GM23338 (cell line): ENCODE data around the gene CEACAM16. TPM values are rescaled to one million over a fixed set of nuclear protein-coding genes. Genes with fewer than 3 reads are reported as not detected.

Experiments used
- ATAC-seq: fragments of 200-7000 bp; cut with Tn5 transposase; 3 replicates; pipeline ENCODE4 v1.9.1; 2020
- DNase-seq: peaks from one replicate; pipeline ENCODE4 v3.0.0-alpha.2; 2015; ENCODE audit warnings: low spot score
- H2AFZ ChIP-seq: fragments of 200-600 bp; sonication (generic); 2 replicates; pipeline ENCODE4 v1.8.0; 2016; ENCODE audit warnings: antibody characterized with exemption, mild to moderate bottlenecking, moderate library complexity
- H3F3A ChIP-seq: fragments of 200-600 bp; sonication (generic); replicated peaks from 2 replicates; pipeline ENCODE4 v1.8.0; 2017; ENCODE audit warnings: antibody characterized with exemption, mixed run types, low read depth
- H3K27ac ChIP-seq: fragments of 200-600 bp; sonication (generic); 2 replicates; pipeline ENCODE4 v1.6.1; 2016; ENCODE audit warnings: low read depth
- H3K27me3 ChIP-seq: fragments of 200-600 bp; sonication (generic); 2 replicates; pipeline ENCODE4 v1.8.0; 2016; ENCODE audit warnings: mild to moderate bottlenecking, mixed run types, moderate library complexity; ENCODE audit not compliant: insufficient read depth
- H3K36me3 ChIP-seq: fragments of 200-600 bp; sonication (generic); 2 replicates; pipeline ENCODE4 v1.8.0; 2016; ENCODE audit warnings: mild to moderate bottlenecking; ENCODE audit not compliant: insufficient read depth
- H3K4me1 ChIP-seq: fragments of 200-600 bp; sonication (generic); 2 replicates; pipeline ENCODE4 v1.8.0; 2016; ENCODE audit warnings: mild to moderate bottlenecking, moderate library complexity; ENCODE audit not compliant: insufficient read depth
- H3K4me2 ChIP-seq: fragments of 200-600 bp; sonication (generic); 2 replicates; pipeline ENCODE4 v1.7.1; 2017; ENCODE audit warnings: mixed run types
- H3K4me3 ChIP-seq: fragments of 200-600 bp; sonication (generic); 2 replicates; pipeline ENCODE4 v1.6.1; 2016; ENCODE audit warnings: mixed run types
- H3K79me2 ChIP-seq: fragments of 200-600 bp; sonication (generic); replicated peaks from 2 replicates; pipeline ENCODE4 v1.8.0; 2017; ENCODE audit warnings: mild to moderate bottlenecking; ENCODE audit not compliant: insufficient read depth
- H3K9me2 ChIP-seq: fragments of 200-600 bp; sonication (generic); 2 replicates; pipeline ENCODE4 v1.8.0; 2017; ENCODE audit not compliant: insufficient read depth
- H4K20me1 ChIP-seq: fragments of 200-600 bp; sonication (generic); replicated peaks from 2 replicates; pipeline ENCODE4 v1.8.0; 2017; ENCODE audit warnings: mild to moderate bottlenecking; ENCODE audit not compliant: insufficient read depth
- H3K27ac Mint-ChIP-seq: 2 replicates; pipeline ENCODE4 v1.8.0; 2020; ENCODE audit warnings: inconsistent platforms, mild to moderate bottlenecking, moderate library complexity, mixed read lengths
- H3K27me3 Mint-ChIP-seq: 3 replicates; pipeline ENCODE4 v1.8.0; 2022; ENCODE audit warnings: low read depth, mild to moderate bottlenecking, moderate library complexity, mixed read lengths, inconsistent platforms; ENCODE audit not compliant: insufficient read depth, poor library complexity
- H3K36me3 Mint-ChIP-seq: 3 replicates; pipeline ENCODE4 v1.8.0; 2021; ENCODE audit warnings: low read depth, mild to moderate bottlenecking, inconsistent platforms, moderate library complexity, mixed read lengths
- H3K4me1 Mint-ChIP-seq: 3 replicates; pipeline ENCODE4 v1.8.0; 2020; ENCODE audit warnings: mild to moderate bottlenecking, inconsistent platforms, mixed read lengths
- H3K4me3 Mint-ChIP-seq: 3 replicates; pipeline ENCODE4 v1.8.0; 2021; ENCODE audit warnings: moderate library complexity, mild to moderate bottlenecking, inconsistent platforms, mixed read lengths
- H3K9me3 Mint-ChIP-seq: 3 replicates; pipeline ENCODE4 v1.8.0; 2020; ENCODE audit warnings: moderate library complexity, mild to moderate bottlenecking, inconsistent platforms, mixed read lengths
- CREB1 ChIP-seq: fragments of 250-450 bp; sonication (Bioruptor Pico); IDR thresholded peaks from 2 replicates; pipeline ENCODE4 v1.5.0; 2020; ENCODE audit warnings: low read depth, mild to moderate bottlenecking, moderate library complexity
- CTCF ChIP-seq, 2 experiments: fragments of 200-600 bp in 1 of 2; sonication (generic) in 1 of 2; conservative IDR thresholded peaks; 2 replicates each; pipeline versions ENCODE4 v1.5.1 to v1.6.1; 2016 to 2017; ENCODE audit warnings: antibody characterized with exemption in 2 of 2, low read depth in 2 of 2, mild to moderate bottlenecking in 2 of 2, moderate library complexity in 1 of 2
- EZH2 ChIP-seq: fragments of 200-600 bp; sonication (generic); IDR thresholded peaks from one replicate; pipeline ENCODE4 v1.8.0; 2017; ENCODE audit warnings: antibody characterized with exemption, mild to moderate bottlenecking, low read depth; ENCODE audit not compliant: unreplicated experiment
- NANOG ChIP-seq: IDR thresholded peaks from 2 replicates; pipeline ENCODE4 v1.6.1; 2016; ENCODE audit warnings: antibody characterized with exemption, borderline replicate concordance
- POLR2AphosphoS5 ChIP-seq: IDR thresholded peaks from 2 replicates; pipeline ENCODE4 v1.6.1; 2016; ENCODE audit warnings: antibody characterized with exemption, low read depth
- REST ChIP-seq: IDR thresholded peaks from one replicate; pipeline ENCODE4 v1.6.1; 2018; ENCODE audit warnings: antibody characterized with exemption; ENCODE audit not compliant: unreplicated experiment
- STAT1 ChIP-seq: IDR thresholded peaks from one replicate; pipeline ENCODE4 v1.6.1; 2016; ENCODE audit warnings: antibody characterized with exemption; ENCODE audit not compliant: unreplicated experiment
- ZNF114 ChIP-seq: fragments of 250-450 bp; sonication (Bioruptor Pico); IDR thresholded peaks from 2 replicates; pipeline ENCODE4 v1.5.0; 2020; ENCODE audit warnings: mild to moderate bottlenecking, moderate library complexity
- ZNF331 ChIP-seq: fragments of 250-450 bp; sonication (Bioruptor Pico); IDR thresholded peaks from 2 replicates; pipeline ENCODE4 v1.5.0; 2020; ENCODE audit warnings: low read depth, mild to moderate bottlenecking, moderate library complexity
- polyA plus RNA-seq: library from polyadenylated mRNA; unstranded; fragments of >200 nt; fragmentation: Nextera tagmentation; extraction: Ambion mirVana; gene quantifications from 2 replicates; pipeline ENCODE4 v1.2.1, GENCODE V29; 2016
- total RNA-seq: library from RNA; depleted of rRNA; stranded (reverse); fragments of >200 nt; shearing (Covaris generic); gene quantifications from 2 replicates; pipeline ENCODE4 v1.2.3, GENCODE V29; 2014

CEACAM16 gene
- total and polyA plus RNA-seq, 2 experiments from 2014 or later = not detected

GRCh38 chr19:44684892-44685863, 13.8 kb upstream of the CEACAM16 start:
- peaks cover 16% of the 10 kb centered on the region; the same call in 2 of the 3 replicates for H3K4me1 Mint-ChIP-seq
- no peaks in the 10 kb centered on the region for H3K27me3 ChIP-seq
- no peak overlapping the region for H3K27ac ChIP-seq
- no peak overlapping the region for H3K4me3 Mint-ChIP-seq
- no peak overlapping the region for H3K4me3 ChIP-seq
- H3K36me3 ChIP-seq = no peaks in the 10 kb centered on the region
- 0 out of 2 replicates have a peak, but pooled peaks cover 6% of the 10 kb centered on the region for H3K4me1 ChIP-seq
- no peaks in the 10 kb centered on the region for H3F3A ChIP-seq
- no peaks in the 10 kb centered on the region for H3K9me2 ChIP-seq
- no peaks in the 10 kb centered on the region; the same call in 2 of the 3 replicates for H3K9me3 Mint-ChIP-seq
- no peaks in the 10 kb centered on the region for H3K79me2 ChIP-seq
- DNase-seq (peak; percentile 60), ATAC-seq (no peak)
- no peaks in the 10 kb centered on the region for H4K20me1 ChIP-seq
- 0 out of 2 replicates have a peak overlapping the region, but pooled peaks have one; percentile 69 for H2AFZ ChIP-seq
- no peaks in the 10 kb centered on the region for H3K36me3 Mint-ChIP-seq
- H3K27ac Mint-ChIP-seq = no peak overlapping the region
- H3K4me2 ChIP-seq = no peak overlapping the region
- H3K27me3 Mint-ChIP-seq = peaks cover 11% of the 10 kb centered on the region
- TF ChIP-seq REST = no peak
- no peak for TF ChIP-seq NANOG
- TF ChIP-seq POLR2AphosphoS5 = no peak
- TF ChIP-seq STAT1 = no peak

- H3K4me2 ChIP-seq = no peak overlapping the region
- H3K4me1 ChIP-seq = 0 out of 2 replicates have a peak, but pooled peaks cover 6% of the 10 kb centered on the region
- H3K4me3 ChIP-seq = no peak overlapping the region
- H3K79me2 ChIP-seq = no peaks in the 10 kb centered on the region
- H3K27ac Mint-ChIP-seq = no peak overlapping the region
- H3F3A ChIP-seq = no peaks in the 10 kb centered on the region
- H3K9me3 Mint-ChIP-seq = no peaks in the 10 kb centered on the region; the same call in 2 of the 3 replicates
- ATAC-seq (no peak), DNase-seq (no peak)
- H2AFZ ChIP-seq = no peak overlapping the region
- no peak overlapping the region for H3K4me3 Mint-ChIP-seq
- no peaks in the 10 kb centered on the region for H3K27me3 ChIP-seq
- H3K36me3 Mint-ChIP-seq = no peaks in the 10 kb centered on the region
- H4K20me1 ChIP-seq = no peaks in the 10 kb centered on the region
- peaks cover 16% of the 10 kb centered on the region; the same call in 2 of the 3 replicates for H3K4me1 Mint-ChIP-seq
- no peaks in the 10 kb centered on the region for H3K9me2 ChIP-seq
- H3K27me3 Mint-ChIP-seq = peaks cover 11% of the 10 kb centered on the region
- H3K36me3 ChIP-seq = no peaks in the 10 kb centered on the region
- H3K27ac ChIP-seq = no peak overlapping the region
- TF ChIP-seq STAT1 (no peak), ZNF114 (CRISPR knock-in tag) (no peak), CREB1 (no peak), CTCF (conservative IDR thresholded peaks at IDR 0.05; ENCODE audit: low read depth in 2 of 2) (no peak), NANOG (no peak), ZNF331 (CRISPR knock-in tag) (no peak), POLR2AphosphoS5 (no peak), EZH2 (no peak)
Observed at GRCh38 chr19:44685877-44686276, 13.1 kb upstream of the CEACAM16 start.
